ENCODE measurements around the gene ATP13A1. TPM values are rescaled to one million over a fixed set of nuclear protein-coding genes. Genes with fewer than 3 reads are reported as not detected.

Gene ATP13A1
- total and polyA plus RNA-seq, 2 of the 8 experiments (the other 6 are each of a cell fraction or from before 2014, with no cell fraction given): 33.0 to 64.2 TPM

DNA sequence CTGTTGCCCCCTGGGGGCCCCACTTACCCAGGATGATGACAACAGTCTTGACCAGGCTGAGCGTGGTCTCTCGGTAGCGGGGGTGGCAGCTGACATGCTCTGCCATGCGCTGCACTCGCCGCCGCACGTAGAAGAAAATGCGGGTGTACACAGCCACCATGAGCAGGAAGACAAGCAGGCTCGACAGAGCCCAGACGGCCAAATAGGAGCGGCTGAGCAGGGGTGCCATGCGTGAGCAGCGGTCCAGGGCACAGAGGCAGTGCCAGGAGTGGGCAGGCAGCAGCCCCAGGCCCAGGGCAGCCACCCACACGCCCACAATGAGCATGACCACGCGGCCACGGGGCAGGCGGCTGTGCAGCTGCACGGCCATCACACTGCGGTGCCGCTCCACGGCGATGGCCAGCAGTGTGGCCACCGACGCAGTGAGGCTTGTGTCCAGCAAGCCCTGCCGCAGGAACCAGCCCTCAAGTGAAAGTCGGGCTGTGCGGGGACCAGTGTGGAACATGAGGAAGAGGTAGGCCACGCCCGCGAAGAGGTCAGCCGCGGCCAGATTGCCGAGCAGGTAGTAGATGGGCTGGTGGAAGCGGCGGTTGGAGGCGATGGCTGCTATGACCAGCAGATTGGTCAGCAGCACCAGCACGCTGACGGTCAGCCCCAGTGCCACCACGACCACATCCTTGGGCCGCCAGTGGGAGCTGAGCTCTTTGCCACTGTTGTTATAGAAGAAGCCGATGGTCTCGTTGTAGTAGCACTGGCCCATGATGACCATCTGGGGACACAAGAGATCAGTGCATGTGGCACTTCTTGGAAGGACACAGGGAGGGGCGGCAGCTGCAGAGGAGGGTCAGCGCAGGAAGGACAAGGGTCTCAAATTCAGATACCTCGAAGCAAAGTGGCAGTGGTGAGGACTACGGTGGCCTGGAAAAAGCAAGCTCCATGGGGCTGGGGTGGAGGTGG lies 36.7 kb downstream of the ATP13A1 start:
- FAIRE-seq (no peak), DNase-seq (ENCODE audit: low read depth in 1 of 2, low spot score in 2 of 2) (no peak)
- Histone ChIP-seq H2BK20ac (ENCODE audit: low read length) (no peak overlapping the region), H2BK120ac (replicated peaks; ENCODE audit: low read depth, low read length) (no peak overlapping the region), H3K9ac (replicated peaks in 1 of 4; ENCODE audit: extremely low read depth in 1 of 4, low read depth in 3 of 4, low read length in 3 of 4) (peak overlapping the region in 3 of 4 experiments; percentile 68 to 78 (median 76); a peak in 5 of 7 replicates), H3K18ac (ENCODE audit: extremely low read depth, low read length) (no peak overlapping the region; the same call in 1 of the 2 replicates), H4K20me1 (replicated peaks in 1 of 2; ENCODE audit: control insufficient read depth in 1 of 2, insufficient read depth in 2 of 2, low read length in 2 of 2) (peaks cover 3 to 9% of the 10 kb centered on the region in 2 experiments), H3K23me2 (ENCODE audit: low read depth, low read length) (peaks cover 10% of the 10 kb centered on the region), H3K4me1 (replicated peaks in 1 of 4; ENCODE audit: control insufficient read depth in 3 of 4, insufficient read depth in 4 of 4, low read length in 3 of 4) (peaks cover 0 to 11% (median 8%) of the 10 kb centered on the region in 4 experiments; a peak in 5 of 7 replicates), H2AK5ac (ENCODE audit: low read depth, low read length) (peak overlapping the region; percentile 77), H3K79me1 (ENCODE audit: low read depth, low read length) (peaks cover 10% of the 10 kb centered on the region), H2BK15ac (ENCODE audit: low read length) (peak overlapping the region; percentile 88; the same call in 1 of the 2 replicates), H4K91ac (replicated peaks; ENCODE audit: insufficient read length, low read length) (peak overlapping the region; percentile 70), H3K56ac (replicated peaks; ENCODE audit: insufficient read length, low read depth, low read length) (no peak overlapping the region), H3K36me3 (ENCODE audit: control insufficient read depth in 2 of 4, insufficient read depth in 4 of 4, low read length in 3 of 4) (peaks cover 6 to 10% (median 8%) of the 10 kb centered on the region in 4 experiments; a peak in 7 of 8 replicates), H2AFZ (ENCODE audit: low read length) (no peak overlapping the region), H4K8ac (ENCODE audit: extremely low read depth, insufficient read depth, low read length) (peak overlapping the region; percentile 42), H3K4me2 (ENCODE audit: insufficient read depth in 1 of 2, low read depth in 2 of 2, low read length in 2 of 2) (peak overlapping the region; percentile 91 to 95), H3K9me3 (ENCODE audit: insufficient read depth in 2 of 2, low read depth in 1 of 2, low read length in 1 of 2) (no peaks in the 10 kb centered on the region), H3K27ac (ENCODE audit: low read depth, low read length) (0 out of 2 replicates have a peak overlapping the region, but pooled peaks have one; percentile 72), H3K14ac (ENCODE audit: insufficient read length) (no peak overlapping the region), H3K4ac (replicated peaks; ENCODE audit: insufficient read length, low read depth, low read length) (no peak overlapping the region), H2BK12ac (ENCODE audit: low read depth, low read length) (peak overlapping the region; percentile 61; the same call in 1 of the 2 replicates), H3K4me3 (ENCODE audit: extremely low read depth in 1 of 4, insufficient read depth in 2 of 4, low read depth in 3 of 4, low read length in 4 of 4) (peak overlapping the region; percentile 69 to 82 (median 74)), H2BK5ac (ENCODE audit: low read depth, low read length) (no peak overlapping the region; the same call in 1 of the 2 replicates), H3K23ac (ENCODE audit: insufficient read length) (no peak overlapping the region), H3K27me3 (replicated peaks in 1 of 4; ENCODE audit: control insufficient read depth in 3 of 4, extremely low read depth in 1 of 4, insufficient read depth in 3 of 4, low read length in 3 of 4) (no peaks in the 10 kb centered on the region), H4K5ac (ENCODE audit: insufficient read length, low read depth, low read length) (no peak overlapping the region), H3K79me2 (ENCODE audit: control insufficient read depth in 1 of 2, insufficient read depth in 2 of 2, low read length in 2 of 2) (peaks cover 0 to 18% of the 10 kb centered on the region in 2 experiments; a peak in 3 of 4 replicates)
- TF ChIP-seq NRF1 (IDR thresholded peaks at IDR 0.05; ENCODE audit: low read depth, low read length): no peak
- no peak for TF ChIP-seq SP2 (IDR thresholded peaks at IDR 0.05; ENCODE audit: low read length)
- TF ChIP-seq CHD1 (IDR thresholded peaks at IDR 0.05; ENCODE audit: low read depth, low read length): no peak
- CTCF ChIA-PET (ENCODE audit: partially characterized antibody): interaction anchor here (0.6 to 1.7 kb wide), 8 partner anchors 19 to 371 kb away, joined by 3 to 6 read pairs (median 3); no protein-coding TSS in a partner anchor
- WGBS, 2 experiments (ENCODE audit: extremely low coverage in 1 of 2, insufficient coverage in 1 of 2, insufficient read length in 1 of 2, insufficient replicate concordance in 2 of 2, low coverage in 1 of 2, low lambda C conversion rate in 2 of 2, missing lambda C conversion rate in 1 of 2): 95% methylated on average over 48 of the region's 48 CpGs; no CpG with 5 or more reads in 1 of the 2 experiments
- POLR2A ChIA-PET (ENCODE audit: partially characterized antibody): interaction anchor here (0.5 to 4.2 kb wide), 14 partner anchors 8 to 275 kb away, joined by 3 to 46 read pairs (median 3); partner anchors contain the start of genes GMIP, NDUFA13, PBX4 and TSSK6
